Nephron (organoid): ENCODE data around the gene LTA.

Source experiments
- H3K27ac Mint-ChIP-seq, 3 experiments: 2 replicates each; pipeline ENCODE4 v1.8.0; 2020; ENCODE audit warnings: mixed read lengths in 3 of 3, mild to moderate bottlenecking in 2 of 3, moderate library complexity in 1 of 3
- H3K27me3 Mint-ChIP-seq: 2 replicates; pipeline ENCODE4 v1.8.0; 2021; ENCODE audit warnings: low read depth, mild to moderate bottlenecking, moderate library complexity, mixed read lengths
- H3K36me3 Mint-ChIP-seq: 2 replicates; pipeline ENCODE4 v1.8.0; 2020; ENCODE audit warnings: low read depth, mixed read lengths
- H3K4me1 Mint-ChIP-seq: 2 replicates; pipeline ENCODE4 v1.8.0; 2020; ENCODE audit warnings: mixed read lengths
- H3K4me3 Mint-ChIP-seq, 3 experiments: 2 replicates each; pipeline ENCODE4 v1.8.0; 2020; ENCODE audit warnings: mild to moderate bottlenecking in 3 of 3, mixed read lengths in 3 of 3, moderate library complexity in 2 of 3
- H3K9me3 Mint-ChIP-seq: 2 replicates; pipeline ENCODE4 v1.8.0; 2020; ENCODE audit warnings: mixed read lengths
- CTCF ChIP-seq, 3 experiments: fragments of 200-600 bp; sonication (generic); IDR thresholded peaks; one replicate each; pipeline ENCODE4 v1.5.0; 2021; ENCODE audit warnings: antibody characterized with exemption in 3 of 3; ENCODE audit not compliant: unreplicated experiment in 3 of 3

LTA gene

GRCh38 chr6:31533455-31533841, 38.6 kb upstream of the LTA start:
- no peak for TF ChIP-seq CTCF (IDR thresholded peaks at IDR 0.05; ENCODE audit: unreplicated experiment in 3 of 3)
- no peak overlapping the region for H3K27ac Mint-ChIP-seq
- no peaks in the 10 kb centered on the region for H3K9me3 Mint-ChIP-seq
- no peaks in the 10 kb centered on the region for H3K27me3 Mint-ChIP-seq
- no peak overlapping the region for H3K4me3 Mint-ChIP-seq
- H3K36me3 Mint-ChIP-seq, result peaks cover 81% of the 10 kb centered on the region
- H3K4me1 Mint-ChIP-seq, result peaks cover 22% of the 10 kb centered on the region

DNA sequence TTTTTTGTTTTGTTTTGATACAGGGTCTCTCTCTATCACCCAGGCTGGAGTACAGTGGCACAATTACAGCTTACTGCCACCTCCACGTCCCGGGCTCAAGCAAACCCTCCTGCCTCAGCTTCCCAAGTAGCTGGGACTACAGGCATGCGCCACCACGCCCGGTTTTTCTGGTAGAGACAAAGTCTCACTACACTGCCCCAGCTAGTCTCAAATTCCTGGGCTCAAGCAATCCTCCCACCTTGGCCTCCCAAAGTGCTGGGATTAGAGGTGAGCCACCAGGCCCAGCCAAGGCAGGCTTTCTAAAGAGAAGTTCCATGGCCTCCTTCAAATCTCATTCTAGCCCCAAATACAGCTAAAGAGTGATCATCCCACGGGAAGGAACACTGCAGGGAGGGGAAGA, 38.1 kb upstream of the LTA start:
- Mint-ChIP-seq H3K36me3 (peaks cover 87% of the 10 kb centered on the region), H3K4me1 (peaks cover 26% of the 10 kb centered on the region), H3K4me3 (no peak overlapping the region), H3K9me3 (no peaks in the 10 kb centered on the region), H3K27me3 (no peaks in the 10 kb centered on the region), H3K27ac (no peak overlapping the region)
- TF ChIP-seq CTCF (IDR thresholded peaks at IDR 0.05; ENCODE audit: unreplicated experiment in 3 of 3), result no peak

- H3K4me3 Mint-ChIP-seq, result no peak overlapping the region
- H3K36me3 Mint-ChIP-seq, result peaks cover 90% of the 10 kb centered on the region
- H3K27me3 Mint-ChIP-seq, result no peaks in the 10 kb centered on the region
- H3K27ac Mint-ChIP-seq, result no peak overlapping the region
- H3K9me3 Mint-ChIP-seq, result no peaks in the 10 kb centered on the region
- TF ChIP-seq CTCF (IDR thresholded peaks at IDR 0.05; ENCODE audit: unreplicated experiment in 3 of 3), result no peak
- H3K4me1 Mint-ChIP-seq, result peaks cover 31% of the 10 kb centered on the region
These were observed 37.5 kb upstream of the LTA start for GRCh38 chr6:31534521-31535040.

GRCh38 chr6:31535538-31536324, 36.4 kb upstream of the LTA start:
- TF ChIP-seq CTCF (IDR thresholded peaks at IDR 0.05; ENCODE audit: unreplicated experiment in 3 of 3), result no peak
- H3K27me3 Mint-ChIP-seq, result no peaks in the 10 kb centered on the region

GRCh38 chr6:31538805-31539400, 33.2 kb upstream of the LTA start:
- Mint-ChIP-seq H3K4me1 (peaks cover 40% of the 10 kb centered on the region), H3K4me3 (peak overlapping the region; percentile 96 to 99 (median 99)), H3K36me3 (peaks cover 66% of the 10 kb centered on the region), H3K9me3 (no peaks in the 10 kb centered on the region), H3K27me3 (no peaks in the 10 kb centered on the region), H3K27ac (peak overlapping the region; percentile 29 to 99 (median 46))
- TF ChIP-seq CTCF (IDR thresholded peaks at IDR 0.05; ENCODE audit: unreplicated experiment in 3 of 3), result no peak

More at GRCh38 chr6:31535538-31536324, 36.4 kb upstream of the LTA start:
- Mint-ChIP-seq H3K9me3 (no peaks in the 10 kb centered on the region), H3K36me3 (peaks cover 89% of the 10 kb centered on the region), H3K4me3 (peak overlapping the region in 1 of 3 experiments; percentile 6), H3K27ac (no peak overlapping the region), H3K4me1 (peaks cover 41% of the 10 kb centered on the region)
